NCI-H146 treated with DMSO at 0.1 percent for 48 hours (cell line): ENCODE data around the gene PIK3R6.
"Not testable (repeated sequence)": the region's sequence is repeated elsewhere in the genome, so short reads cannot be mapped to it uniquely, and the experiment has no call there.

Experiments
- DNase-seq: peaks from one replicate; lab custom pipeline; 2025; ENCODE audit not compliant: unreplicated experiment; lab: John Stamatoyannopoulos, UW

The PIK3R6 gene

GRCh38 chr17:8894673-8895578 is 27.5 kb upstream of the PIK3R6 start:
- peak; percentile 61 for DNase-seq

DNA sequence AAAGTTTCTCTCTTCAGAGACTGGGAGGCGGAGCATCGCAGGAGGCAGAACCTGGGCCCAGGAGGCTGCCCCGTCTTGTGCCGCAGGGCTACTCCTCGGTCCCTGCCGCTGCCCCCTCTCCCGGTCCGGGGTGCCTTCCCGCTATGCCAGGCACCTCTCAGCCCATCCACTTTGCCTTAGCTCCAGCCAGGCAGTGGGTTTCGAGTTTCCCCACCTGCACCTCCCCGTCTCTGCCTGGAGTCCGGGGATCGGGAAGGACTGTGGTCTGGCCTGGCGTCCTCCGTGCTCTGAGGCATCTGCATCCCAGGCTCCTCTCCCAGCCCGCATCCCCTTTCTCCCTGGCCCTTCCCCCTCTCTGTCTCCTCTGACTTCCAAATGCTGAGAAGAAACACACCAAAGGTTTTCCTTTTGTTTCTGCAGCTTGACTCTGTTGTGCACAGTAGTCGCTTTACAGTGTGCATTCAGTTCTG is 26.8 kb upstream of the PIK3R6 start:
- DNase-seq, result no peak

DNA sequence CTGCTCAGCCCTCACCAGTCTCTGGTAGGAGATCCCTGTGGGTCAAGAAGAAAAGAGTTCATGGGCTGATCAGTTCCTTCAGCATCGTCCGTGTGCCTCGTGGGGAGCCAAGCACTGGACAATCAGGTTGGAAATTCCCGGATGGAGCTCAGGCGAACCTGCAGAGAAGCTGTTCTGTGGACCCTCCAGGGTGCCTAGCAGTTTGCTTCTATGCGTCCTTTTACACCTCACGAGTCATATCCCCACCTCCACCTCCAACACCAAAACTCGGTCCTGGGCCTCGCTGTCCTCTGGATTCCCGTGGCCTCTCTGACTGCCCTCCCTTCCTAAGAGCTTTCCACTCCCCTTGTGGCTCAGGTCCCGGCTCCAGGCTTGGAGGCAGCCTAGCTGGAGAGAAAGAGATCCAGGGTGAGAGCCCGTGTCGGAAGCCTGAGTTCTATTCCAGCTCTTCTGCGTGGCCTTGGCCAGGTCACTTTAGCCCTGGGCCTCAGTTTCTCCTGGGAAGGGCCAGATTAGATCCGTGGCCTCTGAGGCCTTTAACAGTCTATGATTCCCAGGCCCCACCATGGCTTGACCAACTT is 26.2 kb upstream of the PIK3R6 start:
- no peak for DNase-seq

GRCh38 chr17:8893059-8893458 is 25.6 kb upstream of the PIK3R6 start:
- no peak for DNase-seq

GRCh38 chr17:8892338-8892690 is 24.8 kb upstream of the PIK3R6 start:
- DNase-seq, result no peak

GRCh38 chr17:8890671-8891070 is 23.2 kb upstream of the PIK3R6 start:
- DNase-seq, result no peak

- DNase-seq, result no peak
Observed at GRCh38 chr17:8889458-8890210, 22.2 kb upstream of the PIK3R6 start.

GRCh38 chr17:8888704-8889302 is 21.3 kb upstream of the PIK3R6 start:
- DNase-seq, result no peak

GRCh38 chr17:8887834-8888703 is 20.6 kb upstream of the PIK3R6 start:
- no peak for DNase-seq

GRCh38 chr17:8887301-8887700 is 19.8 kb upstream of the PIK3R6 start:
- DNase-seq, result no peak

DNA sequence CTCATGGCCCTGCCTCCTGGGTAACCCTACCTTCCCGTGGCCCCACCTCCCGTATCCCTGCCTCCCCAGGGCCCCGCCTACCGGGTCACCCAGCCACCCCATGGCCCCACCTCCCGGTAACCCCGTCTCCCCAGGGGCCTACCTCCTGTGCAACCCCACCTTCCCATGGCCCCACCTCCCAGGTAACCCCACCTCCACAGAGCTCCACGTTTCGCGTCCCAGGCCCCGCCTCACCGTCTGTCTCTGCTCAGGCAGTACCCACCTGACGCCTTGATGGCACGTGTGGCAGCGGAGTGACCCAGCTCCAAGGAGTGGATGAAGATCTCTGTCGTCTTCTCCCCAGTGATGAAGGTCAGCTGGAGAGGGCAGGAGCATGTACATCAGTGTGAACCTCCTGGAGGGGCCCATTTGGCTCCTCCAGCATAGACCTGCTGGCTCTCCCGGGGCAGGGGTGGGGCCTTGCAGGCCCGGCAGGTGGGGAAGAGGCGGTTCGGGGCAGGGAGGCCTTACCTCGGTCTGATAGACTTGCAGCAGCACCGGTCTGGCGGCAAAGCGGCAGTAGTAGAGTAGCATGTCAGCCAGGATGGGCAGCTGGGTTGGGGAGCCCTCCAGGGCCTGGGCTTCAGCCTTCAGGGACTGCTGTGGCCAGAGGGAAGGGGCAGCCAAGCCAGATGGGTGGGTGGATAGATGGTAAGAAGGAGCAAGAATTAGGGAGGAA is 18.7 kb upstream of the PIK3R6 start:
- DNase-seq, result no peak

- DNase-seq, result not testable (repeated sequence)
Observed at GRCh38 chr17:8885163-8885966, 17.9 kb upstream of the PIK3R6 start.

DNA sequence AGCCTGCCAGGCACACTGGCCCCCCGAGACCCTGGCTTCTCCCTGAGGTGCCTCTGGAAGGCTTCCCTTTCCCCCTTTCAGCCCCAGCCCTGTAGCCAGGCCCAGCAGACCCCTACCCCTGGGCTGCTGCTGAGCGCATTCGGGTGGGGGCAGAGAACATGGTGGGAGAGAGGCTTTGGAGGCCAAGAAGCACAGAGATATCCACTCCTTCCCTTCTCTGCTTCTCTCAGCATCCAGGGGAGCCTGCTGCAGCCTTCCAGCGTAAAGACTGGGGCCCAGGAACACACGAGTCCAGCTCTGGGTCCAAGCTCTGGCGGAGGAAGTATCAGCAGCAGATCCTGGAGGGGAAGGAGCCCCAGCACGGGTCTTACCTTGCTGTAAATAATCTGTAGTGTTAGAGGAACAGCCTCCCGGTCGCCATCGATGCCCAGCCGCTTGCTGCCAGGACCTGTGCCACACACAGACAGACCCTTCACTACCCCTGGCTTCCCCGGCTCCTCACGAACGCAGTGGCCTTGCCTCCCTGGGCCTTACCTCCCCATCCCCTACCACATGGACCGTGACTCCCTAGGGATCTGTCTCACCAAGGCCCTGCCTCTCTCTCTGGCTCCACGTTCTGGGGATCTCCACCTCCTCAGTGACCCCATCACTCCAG is 17.0 kb upstream of the PIK3R6 start:
- DNase-seq, result no peak

DNA sequence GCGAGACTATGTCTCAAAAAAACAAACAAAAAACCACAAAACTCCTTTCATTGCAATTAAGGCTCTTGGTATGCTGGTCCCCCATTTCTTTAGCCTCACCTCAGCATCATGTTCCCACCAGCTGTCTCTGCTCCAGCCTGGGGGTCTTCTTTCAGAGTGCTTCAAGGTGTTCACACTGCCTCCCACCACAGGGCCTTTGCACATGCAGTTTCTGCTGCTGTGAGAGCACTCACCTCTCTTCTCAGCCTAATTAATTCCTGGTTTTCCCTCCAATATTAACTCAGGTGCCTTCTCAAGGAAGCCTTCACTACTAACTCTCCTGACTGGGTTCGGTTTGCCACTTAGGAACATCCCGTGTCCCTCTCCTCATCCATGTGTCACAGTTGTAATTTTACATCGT is 15.9 kb upstream of the PIK3R6 start:
- no peak for DNase-seq

DNA sequence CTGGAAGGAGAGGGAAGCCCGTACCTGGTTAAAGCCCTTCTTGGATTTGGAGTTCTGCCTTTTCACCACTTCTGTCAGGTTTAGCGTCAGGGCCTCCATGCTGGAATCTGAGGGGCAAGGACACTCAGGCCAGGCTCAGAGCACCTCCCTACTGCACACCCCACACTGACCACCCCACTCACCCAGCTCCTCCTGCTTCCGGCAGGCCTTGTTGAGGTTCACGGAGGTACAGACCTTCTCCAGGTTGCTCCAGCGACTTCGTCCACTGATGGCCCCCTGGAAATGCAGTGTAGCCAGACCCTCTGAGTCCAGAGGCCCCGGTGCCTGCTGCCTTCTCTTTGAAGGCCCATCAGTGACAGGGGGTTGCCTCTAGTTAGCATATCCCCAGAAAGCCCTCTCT is 14.1 kb upstream of the PIK3R6 start:
- no peak for DNase-seq

DNA sequence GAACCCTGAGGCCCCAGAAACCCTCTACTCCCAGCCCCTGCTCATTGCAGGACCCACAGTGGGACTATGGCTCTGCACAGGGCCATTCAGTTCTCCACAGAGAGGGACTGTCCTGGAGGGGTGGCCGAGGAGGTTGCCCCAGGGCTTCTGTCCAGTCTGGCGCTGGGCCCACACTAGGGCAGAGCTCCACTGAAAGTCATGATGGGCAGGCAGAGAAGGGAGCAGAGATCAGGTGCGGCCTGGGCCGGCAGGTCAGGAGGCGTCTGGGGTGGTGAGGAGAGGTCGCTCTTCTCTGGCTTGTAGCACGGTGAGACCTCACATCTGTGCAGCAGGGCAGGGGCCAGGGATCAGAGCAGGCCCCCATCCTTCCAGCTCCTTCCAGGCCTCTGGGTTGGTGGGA is 13.0 kb upstream of the PIK3R6 start:
- DNase-seq, result no peak

DNA sequence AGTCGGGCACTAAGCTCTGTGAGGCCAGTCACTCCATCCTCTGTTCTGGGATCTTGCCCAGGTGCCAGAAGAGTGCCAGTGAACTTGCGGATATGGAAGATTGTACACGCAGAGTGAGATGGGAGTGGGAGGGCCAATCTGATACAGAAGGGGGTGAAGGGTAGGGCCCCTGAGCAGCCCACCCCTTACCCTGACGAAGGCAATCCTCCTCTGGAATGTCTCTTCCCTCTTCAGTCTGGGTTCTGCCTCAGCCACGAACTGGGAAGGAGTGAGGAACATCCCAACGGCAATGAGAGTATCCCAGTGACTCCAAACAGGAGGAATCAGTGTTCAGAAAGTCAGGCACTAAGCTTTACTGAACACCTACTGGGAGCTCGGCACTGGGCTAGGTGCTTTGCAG is 11.9 kb upstream of the PIK3R6 start:
- DNase-seq, result no peak

GRCh38 chr17:8877984-8878383 is 10.5 kb upstream of the PIK3R6 start:
- DNase-seq, result no peak

DNA sequence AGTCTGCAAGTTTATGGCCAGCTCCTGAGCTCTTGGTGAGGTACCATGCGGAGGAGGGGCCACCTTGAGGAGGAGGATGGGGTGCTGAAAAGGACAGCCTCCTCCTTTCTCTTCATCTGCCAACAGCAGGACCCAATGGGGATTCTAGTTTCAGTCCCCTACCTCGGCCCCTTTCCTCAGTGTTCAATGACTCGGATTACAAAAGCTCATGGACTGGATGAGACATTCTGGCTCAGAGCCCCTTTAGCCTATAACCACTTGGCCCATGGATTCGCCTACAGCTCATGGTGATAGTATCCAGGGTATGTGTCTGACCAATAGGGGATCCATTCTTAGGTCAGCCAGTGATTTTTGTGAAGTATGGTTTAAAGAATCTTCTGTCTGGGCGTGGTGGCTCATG is 8.5 kb upstream of the PIK3R6 start:
- DNase-seq, result no peak
